Lung (tissue), 12 donors: ENCODE measurements around the gene ZIC2. TPM values are rescaled to one million over a fixed set of nuclear protein-coding genes. Genes with fewer than 3 reads are reported as not detected.

ENCODE experiments used
- ATAC-seq: fragments of 200-7000 bp; cut with Tn5 transposase; one replicate; pipeline ENCODE4 v1.9.1; 2020; ENCODE audit warnings: moderate number of reproducible peaks; ENCODE audit not compliant: insufficient read depth, low FRiP score
- DNase-seq, 3 donors: peaks; one replicate each; pipeline ENCODE4 v3.0.0-alpha.2; 2013 to 2017
- H3K27ac ChIP-seq, 2 donors: one replicate each; pipeline ENCODE4 v1.5.1; 2013; ENCODE audit warnings: mild to moderate bottlenecking in 2 of 2, moderate library complexity in 2 of 2, control low read depth in 1 of 2, inconsistent platforms in 1 of 2, low read depth in 1 of 2, low read length in 1 of 2
- H3K27me3 ChIP-seq, 3 donors: one replicate each; pipeline ENCODE4 v1.5.1; 2013; ENCODE audit warnings: low read length in 2 of 3; ENCODE audit not compliant: control insufficient read depth in 3 of 3, insufficient read depth in 3 of 3
- H3K36me3 ChIP-seq, 4 donors: one replicate each; pipeline ENCODE4 v1.5.1; 2013; ENCODE audit warnings: low read length in 4 of 4, mild to moderate bottlenecking in 1 of 4, moderate library complexity in 1 of 4; ENCODE audit not compliant: control insufficient read depth in 4 of 4, insufficient read depth in 4 of 4
- H3K4me1 ChIP-seq, 5 donors: one replicate each; pipeline ENCODE4 v1.5.1; 2013; ENCODE audit warnings: low read length in 5 of 5, mild to moderate bottlenecking in 2 of 5, moderate library complexity in 1 of 5; ENCODE audit not compliant: control insufficient read depth in 5 of 5, insufficient read depth in 5 of 5
- H3K4me3 ChIP-seq: one replicate; pipeline ENCODE4 v1.5.1; 2013; ENCODE audit warnings: mild to moderate bottlenecking, control low read depth, moderate library complexity
- H3K9ac ChIP-seq, 2 donors: one replicate each; pipeline ENCODE4 v1.5.1; 2013; ENCODE audit warnings: low read length in 2 of 2, control low read depth in 1 of 2; ENCODE audit not compliant: insufficient read depth in 1 of 2
- H3K9me3 ChIP-seq, 4 donors: one replicate each; pipeline ENCODE4 v1.5.1; 2013; ENCODE audit warnings: low read length in 3 of 4, mild to moderate bottlenecking in 1 of 4, moderate library complexity in 1 of 4; ENCODE audit not compliant: control insufficient read depth in 4 of 4, insufficient read depth in 3 of 4
- WGBS, 2 donors: extraction: QIAGEN DNeasy Blood & Tissue Kit; methylation state at CpG; one replicate each; pipeline ENCODE4 v1.1.7; 2013; 5-methylcytosine and 5-hydroxymethylcytosine counted together
- polyA plus RNA-seq, 2 donors: library from polyadenylated mRNA; stranded (reverse); fragments of 200-250 nt; gene quantifications; one replicate each; pipeline ENCODE4 v1.2.1, GENCODE V29; 2013
- total RNA-seq, 2 donors: library from RNA; depleted of rRNA in 1 of 2; stranded (reverse); fragments of >200 nt in 1 of 2; gene quantifications; one replicate each; pipeline ENCODE4 v1.2.1, GENCODE V29; 2014 to 2021
- TF ChIP-seq, protein P1 (sequence below): IDR thresholded peaks from 2 replicates; pipeline ENCODE4 v1.5.1; 2012; ENCODE audit warnings: mild to moderate bottlenecking; ENCODE audit errors: control extremely low read depth, extremely low read depth
- donor health status: control.
- donor health status: control.
- donor health status: Bipolar disorder and iron deficiency.
- donor health status: healthy.
- donor health status: DM: yes; HTN: yes; CAD: no.

ZIC2 gene
- total and polyA plus RNA-seq, 4 donors, result 0.06 TPM; not detected in 3

DNA sequence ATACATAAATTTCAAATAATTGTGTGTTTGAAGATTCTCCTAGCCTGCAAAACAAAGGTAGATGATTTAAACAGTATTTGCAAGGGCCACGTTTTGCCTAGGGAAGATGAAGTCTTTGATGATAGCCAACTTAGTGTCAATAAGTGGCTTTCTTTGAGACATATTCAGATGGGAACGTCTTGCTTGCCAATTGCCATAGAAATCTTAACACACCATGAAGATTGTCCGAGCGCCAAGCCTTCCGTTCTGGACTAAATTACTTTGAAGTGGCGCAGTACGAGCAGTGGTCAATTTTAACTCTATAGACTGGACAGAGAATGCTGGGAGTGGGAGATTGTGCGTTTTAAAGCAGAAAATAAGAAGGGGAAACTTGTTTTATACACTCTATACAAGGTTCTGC, 19.9 kb upstream of the ZIC2 start:
- ATAC-seq, result no peak
- peaks cover 0 to 32% (median 11%) of the 10 kb centered on the region in 5 donors for H3K4me1 ChIP-seq
- TF ChIP-seq, protein P1, sequence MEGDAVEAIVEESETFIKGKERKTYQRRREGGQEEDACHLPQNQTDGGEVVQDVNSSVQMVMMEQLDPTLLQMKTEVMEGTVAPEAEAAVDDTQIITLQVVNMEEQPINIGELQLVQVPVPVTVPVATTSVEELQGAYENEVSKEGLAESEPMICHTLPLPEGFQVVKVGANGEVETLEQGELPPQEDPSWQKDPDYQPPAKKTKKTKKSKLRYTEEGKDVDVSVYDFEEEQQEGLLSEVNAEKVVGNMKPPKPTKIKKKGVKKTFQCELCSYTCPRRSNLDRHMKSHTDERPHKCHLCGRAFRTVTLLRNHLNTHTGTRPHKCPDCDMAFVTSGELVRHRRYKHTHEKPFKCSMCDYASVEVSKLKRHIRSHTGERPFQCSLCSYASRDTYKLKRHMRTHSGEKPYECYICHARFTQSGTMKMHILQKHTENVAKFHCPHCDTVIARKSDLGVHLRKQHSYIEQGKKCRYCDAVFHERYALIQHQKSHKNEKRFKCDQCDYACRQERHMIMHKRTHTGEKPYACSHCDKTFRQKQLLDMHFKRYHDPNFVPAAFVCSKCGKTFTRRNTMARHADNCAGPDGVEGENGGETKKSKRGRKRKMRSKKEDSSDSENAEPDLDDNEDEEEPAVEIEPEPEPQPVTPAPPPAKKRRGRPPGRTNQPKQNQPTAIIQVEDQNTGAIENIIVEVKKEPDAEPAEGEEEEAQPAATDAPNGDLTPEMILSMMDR, result no peak
- H3K9me3 ChIP-seq, result peaks cover 0 to 6% (median 0%) of the 10 kb centered on the region in 4 donors
- H3K36me3 ChIP-seq, result no peaks in the 10 kb centered on the region
- no peak overlapping the region for H3K27ac ChIP-seq
- no peak overlapping the region for H3K4me3 ChIP-seq
- WGBS, 2 donors, result 60 to 66% methylated on average over 8 of the region's 8 CpGs
- peak in 1 of 3 donors; percentile 7 for DNase-seq
- H3K27me3 ChIP-seq, result peaks cover 6 to 93% (median 89%) of the 10 kb centered on the region in 3 donors
- H3K9ac ChIP-seq, result no peak overlapping the region

DNA sequence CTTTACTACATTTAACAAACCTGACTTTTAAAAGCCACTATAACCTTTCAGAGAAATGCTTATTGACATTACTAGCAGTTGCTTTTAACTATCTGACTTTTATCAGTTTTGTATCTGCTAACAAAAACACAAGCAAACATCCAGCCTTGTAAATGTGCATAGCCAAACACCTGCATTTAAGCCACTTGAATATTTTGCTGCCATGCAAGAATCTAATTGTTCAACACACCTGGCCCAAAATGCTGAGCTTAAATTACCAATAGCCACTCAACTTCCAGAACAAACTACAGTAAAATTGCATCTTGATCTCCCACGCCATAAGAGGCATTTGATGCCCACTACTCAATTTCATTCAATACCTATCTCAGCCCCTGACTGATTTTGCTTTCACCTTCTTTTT, 19.3 kb upstream of the ZIC2 start:
- H3K27me3 ChIP-seq, result peaks cover 6 to 93% (median 91%) of the 10 kb centered on the region in 3 donors
- no peaks in the 10 kb centered on the region for H3K36me3 ChIP-seq
- H3K4me3 ChIP-seq, result no peak overlapping the region
- no peak for ATAC-seq
- no peak overlapping the region for H3K9ac ChIP-seq
- DNase-seq, result peak in 1 of 3 donors; percentile 2
- peaks cover 0 to 26% (median 5%) of the 10 kb centered on the region in 5 donors for H3K4me1 ChIP-seq
- TF ChIP-seq, protein P1, result no peak
- 72 to 85% methylated on average over 1 of the region's 1 CpG for WGBS, 2 donors
- H3K27ac ChIP-seq, result no peak overlapping the region
- H3K9me3 ChIP-seq, result peaks cover 0 to 6% (median 0%) of the 10 kb centered on the region in 4 donors

DNA sequence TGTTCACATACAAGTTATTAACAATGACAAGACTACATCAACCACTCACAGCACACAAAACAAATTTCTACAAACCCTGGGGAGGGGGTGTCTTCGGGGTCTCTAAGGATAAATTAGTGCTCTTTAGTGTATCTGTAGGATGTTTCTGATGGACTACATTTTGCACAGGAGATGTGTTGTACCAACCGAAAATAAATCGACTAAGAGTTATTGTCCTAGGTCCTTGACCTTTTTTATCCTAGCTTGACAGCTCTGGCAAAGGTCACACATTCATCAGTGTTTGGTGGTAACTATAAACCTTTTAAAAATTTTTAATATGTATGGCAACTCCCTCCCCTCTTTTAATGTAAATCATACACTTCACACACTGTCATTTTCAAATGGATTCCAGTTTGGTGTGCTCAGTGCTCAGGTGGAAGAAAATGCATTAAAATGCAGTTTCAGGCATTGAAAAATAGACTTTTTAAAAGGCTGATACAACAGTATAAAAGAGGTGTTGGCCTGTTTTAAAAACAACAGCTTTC, 17.7 kb upstream of the ZIC2 start:
- H3K4me1 ChIP-seq, result peaks cover 0 to 21% (median 10%) of the 10 kb centered on the region in 5 donors
- 67 to 70% methylated on average over 3 of the region's 3 CpGs for WGBS, 2 donors
- H3K4me3 ChIP-seq, result no peak overlapping the region
- ATAC-seq, result no peak
- no peaks in the 10 kb centered on the region for H3K36me3 ChIP-seq
- TF ChIP-seq, protein P1, result no peak
- DNase-seq, result no peak
- H3K9ac ChIP-seq, result no peak overlapping the region
- H3K9me3 ChIP-seq, result peaks cover 0 to under 1% (median 0%) of the 10 kb centered on the region in 4 donors
- H3K27ac ChIP-seq, result no peak overlapping the region
- peaks cover 2 to 87% (median 84%) of the 10 kb centered on the region in 3 donors for H3K27me3 ChIP-seq
